GM21786 (cell line): Measurements from ENCODE around the gene KRTAP10-6.
"Not testable (repeated sequence)": the region's sequence is repeated elsewhere in the genome, so short reads cannot be mapped to it uniquely, and the experiment has no call there.

ENCODE experiments used
- ATAC-seq: cut with Tn5 transposase; IDR thresholded peaks from one replicate; pipeline ENCODE4 v1.9.1; 2021; ENCODE audit not compliant: unreplicated experiment

Gene KRTAP10-6

DNA sequence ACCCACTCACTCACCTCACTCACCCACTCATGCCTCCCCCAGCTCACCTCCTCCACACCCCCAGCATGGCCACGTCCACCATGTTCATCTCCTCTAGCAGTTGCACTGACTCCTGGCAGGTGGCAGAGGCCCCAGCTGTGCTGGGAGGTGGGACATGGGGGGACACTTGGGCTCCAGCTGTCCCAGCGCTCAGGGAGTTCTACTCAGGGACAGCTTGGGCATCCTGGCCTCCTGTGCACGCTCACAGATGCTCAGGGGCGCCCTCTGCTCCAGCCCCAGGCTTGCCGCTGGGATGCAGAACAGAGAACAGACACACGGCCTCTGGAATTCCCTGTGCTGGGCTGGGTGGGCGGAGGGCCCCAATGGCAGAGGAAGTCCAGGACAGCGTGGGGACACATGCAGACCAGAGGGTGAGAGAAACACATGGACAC lies 24.8 kb upstream of the KRTAP10-6 start:
- ATAC-seq: no peak

DNA sequence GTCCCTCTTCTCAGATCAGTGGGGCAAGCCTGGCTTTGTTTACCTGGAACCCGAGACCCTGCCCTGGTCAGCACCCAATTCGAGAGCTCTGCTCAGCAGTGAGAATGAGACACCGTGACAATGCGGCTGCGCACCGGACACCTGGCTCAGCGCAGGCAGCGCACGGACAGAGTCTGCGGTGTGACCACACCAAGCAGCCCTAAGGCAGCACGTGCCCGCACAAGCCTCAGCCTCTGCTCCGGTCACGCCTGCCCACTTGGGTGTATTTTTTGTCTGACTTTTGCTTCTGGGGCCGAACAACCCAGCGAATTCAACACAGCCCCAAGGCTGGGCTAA lies 24.3 kb upstream of the KRTAP10-6 start:
- ATAC-seq: no peak

DNA sequence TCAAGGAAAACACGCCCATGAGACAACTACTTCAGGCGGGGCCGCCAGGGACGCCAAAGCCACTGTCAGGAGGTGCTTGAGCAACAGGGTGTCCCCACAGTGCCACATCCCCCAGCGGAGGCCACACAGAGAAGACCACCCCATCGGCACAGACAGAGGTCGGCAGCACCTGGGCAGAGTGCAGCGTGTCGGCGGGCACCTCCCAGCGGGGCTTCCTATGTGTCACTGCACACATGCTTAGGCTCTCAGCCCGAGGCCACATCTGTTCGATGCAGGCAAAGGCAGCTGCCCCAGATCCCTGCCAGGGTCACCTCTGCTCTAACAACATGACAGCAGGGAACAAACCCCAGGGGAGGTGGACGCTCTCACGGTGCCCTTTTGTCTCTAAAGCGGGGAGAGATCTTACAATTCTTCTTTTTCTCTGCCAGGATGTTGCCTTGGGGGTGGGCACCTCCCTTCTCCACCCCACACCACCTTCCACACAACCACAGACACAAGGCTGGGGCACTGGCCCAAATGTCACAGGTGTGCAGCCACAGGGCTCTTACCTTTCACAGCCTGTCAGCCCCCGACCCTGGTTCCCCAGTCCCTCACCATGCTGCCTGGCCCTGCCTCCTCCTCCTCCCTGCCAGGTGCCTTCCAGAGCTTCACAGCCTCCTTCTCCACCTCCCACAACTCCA lies 23.7 kb upstream of the KRTAP10-6 start:
- no peak for ATAC-seq

DNA sequence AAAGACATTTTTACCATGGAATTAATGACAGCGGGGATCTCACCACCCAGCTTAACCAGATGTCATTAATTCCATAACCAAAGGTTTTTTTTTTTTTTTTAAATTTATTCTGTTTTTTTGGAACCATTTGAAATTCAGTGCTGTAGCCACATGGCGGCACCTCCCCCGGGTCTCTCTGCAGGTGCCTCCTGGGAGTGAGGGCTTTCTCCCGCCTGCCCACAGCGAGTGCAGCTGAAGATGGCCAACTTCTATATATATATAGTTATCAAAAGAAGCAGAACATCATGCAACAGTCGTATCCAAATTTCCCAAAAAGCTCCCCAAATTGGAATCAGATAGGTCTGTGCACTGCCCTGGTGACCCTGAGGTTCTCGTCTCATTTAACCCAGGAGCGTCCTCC lies 23.2 kb upstream of the KRTAP10-6 start:
- ATAC-seq: no peak

DNA sequence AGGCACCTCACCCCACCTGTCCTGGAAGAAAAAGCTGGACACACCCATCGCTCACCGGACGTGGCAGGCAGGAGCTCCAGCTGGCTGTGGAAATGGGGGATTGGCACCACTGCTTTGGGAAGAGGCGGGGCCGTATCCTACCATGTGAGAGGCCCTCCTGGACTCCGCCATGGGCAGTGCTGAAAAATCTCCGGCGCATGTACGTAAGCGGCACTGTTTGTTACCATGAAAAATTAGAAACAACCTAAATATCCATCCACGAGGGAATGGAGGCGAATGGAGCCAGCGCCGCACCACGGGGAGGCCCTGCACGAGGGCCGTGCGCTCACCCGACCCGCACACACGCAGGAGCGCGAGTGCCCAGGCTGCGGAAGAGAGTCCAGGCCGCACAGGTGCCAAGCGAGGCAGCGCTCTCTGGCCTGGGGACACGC lies 22.7 kb upstream of the KRTAP10-6 start:
- ATAC-seq: no peak

DNA sequence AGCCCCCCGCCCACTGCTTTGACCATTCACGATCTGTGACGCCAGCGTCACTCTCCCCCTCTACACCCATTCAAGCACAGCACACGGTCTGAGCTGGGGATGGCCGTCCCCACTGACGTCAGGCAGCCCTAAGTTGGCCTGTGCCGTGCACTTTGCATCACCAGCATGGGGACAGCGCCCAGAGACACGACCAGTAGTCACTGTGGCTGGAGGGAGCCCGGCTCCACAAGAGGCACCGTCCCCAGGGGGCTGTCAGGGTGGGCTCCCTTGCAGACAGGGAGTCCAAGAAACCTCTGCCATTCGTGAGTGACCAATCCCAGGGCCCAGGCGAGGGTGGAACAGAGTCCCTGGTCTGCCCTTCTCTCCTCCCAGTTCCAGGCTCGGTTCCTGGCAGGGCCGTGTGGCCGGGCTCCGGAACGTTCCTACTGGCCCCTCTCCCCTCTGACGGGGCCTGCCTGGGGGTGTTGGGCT lies 21.9 kb upstream of the KRTAP10-6 start:
- no peak for ATAC-seq

DNA sequence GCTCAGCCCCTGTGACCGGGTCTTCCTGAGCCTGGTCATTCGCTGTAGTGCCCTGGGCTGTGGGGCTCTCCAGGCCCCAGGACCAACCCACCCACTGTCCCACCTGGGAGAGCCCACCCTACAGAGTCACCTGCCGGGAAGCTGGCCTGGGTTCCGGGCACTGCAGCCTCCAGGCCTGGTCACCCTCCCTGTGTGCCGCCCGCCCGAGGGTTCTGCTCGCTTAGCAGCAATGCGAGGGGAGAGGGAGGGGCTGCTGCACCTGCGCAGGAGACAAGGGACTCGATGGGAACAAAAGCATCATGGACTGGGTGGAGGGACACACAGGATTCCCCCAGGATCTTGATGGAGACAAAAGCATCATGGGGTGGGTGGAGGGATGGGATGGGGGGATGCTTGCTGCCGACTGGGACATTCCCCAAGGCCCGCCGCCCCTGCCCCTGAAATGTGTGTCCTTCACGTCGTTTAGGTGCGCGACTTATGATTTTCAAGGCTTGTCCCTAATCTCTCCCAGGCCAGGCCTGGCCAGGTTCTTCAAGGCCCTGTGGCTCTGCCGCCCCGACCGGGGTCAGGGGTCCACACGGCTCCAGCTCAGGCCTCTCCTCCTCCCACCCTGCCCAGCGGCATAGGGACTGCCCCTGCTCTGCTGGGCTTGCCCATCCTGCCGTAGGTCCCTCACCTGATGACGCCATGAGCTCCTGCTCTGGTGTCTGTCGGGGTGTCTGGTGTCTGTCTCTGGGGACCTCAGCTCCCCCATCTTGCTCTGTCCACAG lies 21.3 kb upstream of the KRTAP10-6 start:
- no peak for ATAC-seq

DNA sequence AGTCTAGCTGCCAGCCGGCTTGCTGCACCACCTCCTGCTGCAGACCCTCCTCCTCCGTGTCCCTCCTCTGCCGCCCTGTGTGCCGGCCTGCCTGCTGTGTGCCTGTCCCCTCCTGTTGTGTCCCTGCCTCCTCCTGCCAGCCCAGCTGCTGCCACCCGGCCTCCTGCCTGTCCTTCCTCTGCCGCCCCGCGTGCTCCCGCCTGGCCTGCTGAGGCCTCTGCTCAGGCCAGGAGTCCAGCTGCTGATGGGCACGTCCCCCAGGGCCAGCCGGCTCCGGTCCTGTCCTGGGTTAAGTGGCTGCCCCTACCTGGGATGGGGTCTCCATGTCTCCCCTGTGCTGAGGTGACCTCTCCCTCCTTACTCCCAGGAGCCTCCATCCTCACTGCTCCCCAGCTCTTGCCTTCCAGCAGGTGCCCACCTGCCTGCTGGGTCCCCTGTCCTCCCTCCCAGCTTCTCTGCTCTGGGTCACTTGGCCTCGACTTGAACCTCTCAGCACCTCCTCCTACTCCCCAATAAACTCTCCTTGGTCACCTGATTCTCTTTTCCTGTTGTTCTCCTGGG lies 20.4 kb upstream of the KRTAP10-6 start:
- no peak for ATAC-seq

DNA sequence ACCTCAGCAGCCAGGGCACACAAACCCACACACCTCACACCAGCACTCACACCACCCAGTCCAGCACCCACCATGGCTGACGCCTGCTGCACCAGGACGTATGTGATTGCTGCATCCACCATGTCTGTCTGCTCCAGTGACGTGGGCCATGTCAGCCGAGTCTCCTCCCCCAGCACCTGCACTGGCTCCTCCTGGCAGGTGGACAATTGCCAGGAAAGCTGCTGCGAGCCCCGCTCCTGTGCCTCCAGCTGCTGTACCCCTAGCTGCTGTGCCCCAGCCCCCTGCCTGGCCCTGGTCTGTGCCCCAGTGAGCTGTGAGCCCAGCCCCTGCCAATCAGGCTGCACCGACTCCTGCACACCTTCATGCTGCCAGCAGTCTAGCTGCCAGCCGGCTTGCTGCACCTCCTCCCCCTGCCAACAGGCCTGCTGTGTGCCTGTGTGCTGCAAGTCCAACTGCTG lies 19.8 kb upstream of the KRTAP10-6 start, which contains the start of gene KRTAP10-8:
KRTAP10-8 (plus strand) TSS at position 51 of the 458 bp plus-strand sequence; CDS start at position 73, 22 bp downstream.
- ATAC-seq: no peak

DNA sequence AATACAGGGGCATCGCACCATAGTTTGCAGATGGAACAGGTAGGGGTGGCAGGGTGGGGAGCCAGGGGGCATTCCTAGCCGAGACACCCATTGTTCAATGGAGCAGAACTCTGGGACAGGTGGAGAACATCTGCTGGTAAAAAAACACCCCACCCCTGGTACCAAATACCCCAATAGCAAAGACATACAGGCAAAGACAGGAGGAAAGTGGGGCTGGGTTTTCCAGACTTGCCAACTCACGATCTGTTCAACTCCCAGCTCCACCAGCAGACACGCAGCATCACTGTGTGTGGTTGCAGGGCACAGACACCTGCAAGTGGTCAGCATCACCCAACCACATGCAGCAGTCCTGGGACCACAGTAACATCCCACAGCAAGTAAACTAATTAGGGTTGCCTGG lies 19.2 kb upstream of the KRTAP10-6 start:
- ATAC-seq: no peak

DNA sequence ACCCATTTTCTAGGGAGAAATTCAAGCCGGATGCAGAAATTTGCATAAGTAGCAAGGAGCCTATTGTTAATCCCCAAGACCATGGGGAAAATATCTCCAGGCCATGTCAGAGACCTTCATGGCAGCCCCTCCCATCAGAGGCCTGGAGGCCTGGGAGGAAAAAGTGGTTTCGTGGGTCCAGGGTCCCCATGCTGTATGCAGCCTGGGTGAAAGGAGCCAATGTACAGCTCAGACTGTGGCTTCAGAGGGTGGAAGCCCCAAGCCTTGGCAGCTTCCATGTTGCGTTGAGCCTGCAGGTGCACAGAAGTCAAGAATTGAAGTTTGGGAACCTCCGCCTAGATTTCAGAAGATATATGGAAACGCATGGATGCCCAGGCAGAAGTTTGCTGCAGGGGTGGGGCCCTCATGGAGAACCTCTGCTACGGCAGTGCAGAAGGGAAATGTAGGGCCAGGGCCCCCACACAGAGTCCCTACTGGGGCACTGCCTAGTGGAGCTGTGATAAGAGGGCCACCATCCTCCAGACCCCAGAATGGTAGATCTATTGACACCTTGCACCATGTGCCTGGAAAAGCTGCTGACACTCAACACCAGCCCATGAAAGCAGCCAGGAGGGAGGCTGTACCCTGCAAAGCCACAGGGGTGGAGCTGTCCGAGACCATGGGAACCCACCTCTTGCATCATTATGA lies 18.0 kb upstream of the KRTAP10-6 start:
- ATAC-seq: not testable (repeated sequence)

DNA sequence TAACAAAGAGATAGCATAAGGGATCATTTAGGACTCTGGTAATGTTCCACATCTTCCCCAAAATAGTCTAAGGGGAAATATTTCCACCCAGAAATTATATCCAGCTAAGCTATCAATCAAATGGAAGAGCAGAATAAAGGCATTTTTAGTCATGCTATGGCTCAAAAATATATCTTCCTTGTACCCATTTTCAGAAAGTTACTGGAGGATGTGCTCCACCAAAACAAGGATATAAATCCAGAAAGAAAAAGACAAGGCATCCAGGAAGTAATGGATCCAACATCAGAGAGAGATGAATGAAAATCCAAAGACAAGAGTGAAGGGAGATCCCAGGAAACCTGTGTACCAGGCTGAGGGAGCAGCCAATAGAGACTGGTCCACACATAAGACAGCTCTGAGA lies 16.9 kb upstream of the KRTAP10-6 start:
- ATAC-seq: no peak

DNA sequence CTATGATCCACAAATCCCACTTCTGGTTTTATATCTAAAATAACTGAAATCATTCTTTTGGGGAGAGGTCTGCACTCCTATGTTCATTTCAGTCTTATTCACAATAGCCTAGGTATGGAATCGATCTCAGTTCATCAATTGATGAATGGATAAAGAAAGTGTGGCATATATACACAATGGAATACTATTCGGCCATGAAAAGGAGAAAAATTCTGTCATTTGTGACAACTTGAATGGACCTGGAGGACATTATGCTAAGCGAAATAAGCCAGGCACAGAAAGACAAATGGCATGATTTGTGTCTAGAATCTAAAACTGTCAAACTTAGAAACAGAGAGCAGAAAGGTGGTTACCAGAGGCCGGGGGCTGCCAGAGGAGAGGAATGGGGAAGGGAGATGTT lies 14.2 kb upstream of the KRTAP10-6 start:
- ATAC-seq: no peak

DNA sequence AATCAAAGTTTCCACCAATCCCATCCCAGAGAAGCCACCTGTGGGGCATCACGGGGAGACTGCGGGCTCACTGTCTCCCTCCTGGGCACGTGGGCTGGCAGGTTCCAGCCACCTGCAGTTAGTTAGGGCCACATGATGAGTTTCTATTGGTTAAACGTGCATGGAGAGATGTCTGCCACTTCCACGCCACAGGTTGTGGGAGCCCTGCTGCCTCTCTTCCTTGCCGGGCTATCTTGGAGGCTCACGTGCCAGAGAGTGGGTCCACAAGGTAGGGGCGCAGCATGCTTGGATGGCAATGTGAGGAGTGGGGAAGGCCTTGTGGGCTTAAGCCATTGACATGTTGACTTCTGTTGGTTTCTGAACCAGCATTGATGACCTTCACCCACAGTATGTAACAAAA lies 11.6 kb upstream of the KRTAP10-6 start:
- no peak for ATAC-seq

DNA sequence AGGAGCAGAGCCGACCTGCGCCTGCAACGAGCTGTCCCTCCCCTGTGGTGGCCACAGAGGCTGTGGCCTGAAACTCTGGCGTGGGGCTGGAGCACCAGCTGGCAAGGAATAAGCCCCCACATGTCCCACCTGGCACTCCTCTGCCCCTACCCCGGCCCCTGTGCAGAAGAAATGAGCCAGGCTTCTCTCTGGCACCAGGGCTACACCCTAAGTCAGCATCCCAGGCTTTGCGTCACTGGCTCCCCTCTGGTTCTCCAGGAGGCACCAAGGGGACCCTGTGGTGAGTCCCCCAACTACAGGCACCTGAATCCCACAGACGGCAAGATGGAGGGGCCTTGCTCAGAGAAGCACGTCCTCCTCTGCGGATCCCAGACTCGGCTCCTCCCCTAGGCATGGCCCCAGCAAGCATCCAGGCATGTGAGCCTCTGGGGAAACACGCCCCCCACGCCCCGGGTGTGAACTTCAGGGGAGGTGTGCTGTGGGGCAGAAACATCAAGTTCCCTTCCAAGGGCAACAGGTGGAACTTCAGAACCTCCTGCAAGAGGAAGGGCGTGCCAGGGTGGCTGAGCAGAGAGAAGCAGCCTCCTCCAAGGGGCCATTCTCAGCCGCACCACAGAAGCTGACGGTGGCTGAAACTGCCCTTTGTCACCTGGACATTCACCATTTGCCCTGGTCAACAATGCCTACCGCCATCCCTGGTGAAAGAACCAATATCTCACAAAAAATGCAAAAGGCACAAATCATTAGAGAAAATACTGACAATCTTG lies 11.0 kb upstream of the KRTAP10-6 start:
- no peak for ATAC-seq

DNA sequence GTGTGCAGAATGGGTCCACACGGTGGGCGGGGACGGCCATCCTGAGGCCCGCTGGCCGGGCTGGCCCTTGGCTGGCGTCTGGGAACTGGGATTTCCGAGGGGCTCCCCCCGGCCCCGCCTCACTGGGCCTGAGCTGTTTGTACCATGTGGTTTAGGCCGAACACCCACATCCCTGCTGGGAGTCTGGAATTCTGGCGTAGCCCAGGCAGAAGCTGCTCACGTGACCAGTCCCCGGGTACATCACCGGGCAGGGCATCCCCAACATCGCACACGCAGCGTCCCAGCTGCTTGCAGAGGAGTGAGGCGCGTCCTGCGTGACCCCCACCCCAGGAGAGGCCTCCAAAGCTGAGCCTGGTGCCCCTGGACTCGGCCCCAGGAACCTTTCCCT lies 10.2 kb upstream of the KRTAP10-6 start:
- no peak for ATAC-seq

DNA sequence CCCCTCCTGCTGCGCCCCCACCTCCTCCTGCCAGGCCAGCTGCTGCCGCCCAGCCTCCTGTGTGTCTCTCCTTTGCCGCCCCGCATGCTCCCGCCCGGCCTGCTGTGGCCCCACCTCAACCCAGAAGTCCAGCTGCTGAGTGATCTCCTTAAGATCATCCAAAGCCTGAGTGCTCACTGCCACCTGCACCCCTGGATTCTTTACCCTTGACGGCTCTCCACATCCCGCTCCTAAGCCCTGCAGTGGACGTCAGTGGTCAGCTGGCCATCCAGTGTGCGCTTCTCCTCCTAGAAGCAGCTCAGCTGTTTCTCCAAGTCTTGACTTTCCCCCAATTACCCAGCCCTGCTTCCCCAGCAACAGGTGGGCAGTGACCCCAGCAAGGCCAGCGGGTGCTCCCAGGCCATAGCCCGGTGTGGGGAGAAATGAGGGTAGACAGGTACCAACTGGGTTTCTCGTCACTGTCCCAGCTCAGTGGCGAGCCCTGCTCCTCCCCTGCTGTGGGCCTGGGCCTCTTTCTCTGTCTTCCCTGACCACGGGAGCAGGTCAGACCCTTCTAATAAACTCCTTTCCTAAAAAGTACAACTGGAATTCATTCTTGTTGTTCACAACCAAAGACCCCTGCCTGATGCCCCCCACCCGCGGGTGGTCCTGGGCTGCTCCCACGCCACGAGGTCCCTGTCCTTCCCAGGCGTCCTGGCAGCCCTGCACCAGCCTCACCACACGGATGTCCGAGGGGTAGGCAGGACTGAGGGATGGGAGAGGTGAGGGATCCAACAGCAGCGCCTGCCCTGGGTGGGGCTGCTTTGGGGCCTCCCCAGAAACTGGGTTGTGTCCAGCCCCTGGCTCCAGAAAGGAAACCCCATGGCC lies 9.5 kb upstream of the KRTAP10-6 start:
- ATAC-seq: no peak

DNA sequence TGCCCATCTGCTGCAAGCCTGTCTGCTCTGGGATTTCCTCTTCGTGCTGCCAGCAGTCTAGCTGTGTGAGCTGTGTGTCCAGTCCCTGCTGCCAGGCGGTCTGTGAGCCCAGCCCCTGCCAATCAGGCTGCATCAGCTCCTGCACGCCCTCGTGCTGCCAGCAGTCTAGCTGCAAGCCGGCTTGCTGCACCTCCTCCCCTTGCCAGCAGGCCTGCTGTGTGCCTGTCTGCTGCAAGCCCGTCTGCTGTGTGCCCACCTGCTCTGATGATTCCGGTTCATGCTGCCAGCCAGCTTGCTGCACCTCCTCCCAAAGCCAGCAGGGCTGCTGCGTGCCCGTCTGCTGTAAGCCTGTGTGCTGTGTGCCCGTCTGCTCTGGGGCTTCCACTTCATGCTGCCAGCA lies 8.8 kb upstream of the KRTAP10-6 start:
- not testable (repeated sequence) for ATAC-seq

DNA sequence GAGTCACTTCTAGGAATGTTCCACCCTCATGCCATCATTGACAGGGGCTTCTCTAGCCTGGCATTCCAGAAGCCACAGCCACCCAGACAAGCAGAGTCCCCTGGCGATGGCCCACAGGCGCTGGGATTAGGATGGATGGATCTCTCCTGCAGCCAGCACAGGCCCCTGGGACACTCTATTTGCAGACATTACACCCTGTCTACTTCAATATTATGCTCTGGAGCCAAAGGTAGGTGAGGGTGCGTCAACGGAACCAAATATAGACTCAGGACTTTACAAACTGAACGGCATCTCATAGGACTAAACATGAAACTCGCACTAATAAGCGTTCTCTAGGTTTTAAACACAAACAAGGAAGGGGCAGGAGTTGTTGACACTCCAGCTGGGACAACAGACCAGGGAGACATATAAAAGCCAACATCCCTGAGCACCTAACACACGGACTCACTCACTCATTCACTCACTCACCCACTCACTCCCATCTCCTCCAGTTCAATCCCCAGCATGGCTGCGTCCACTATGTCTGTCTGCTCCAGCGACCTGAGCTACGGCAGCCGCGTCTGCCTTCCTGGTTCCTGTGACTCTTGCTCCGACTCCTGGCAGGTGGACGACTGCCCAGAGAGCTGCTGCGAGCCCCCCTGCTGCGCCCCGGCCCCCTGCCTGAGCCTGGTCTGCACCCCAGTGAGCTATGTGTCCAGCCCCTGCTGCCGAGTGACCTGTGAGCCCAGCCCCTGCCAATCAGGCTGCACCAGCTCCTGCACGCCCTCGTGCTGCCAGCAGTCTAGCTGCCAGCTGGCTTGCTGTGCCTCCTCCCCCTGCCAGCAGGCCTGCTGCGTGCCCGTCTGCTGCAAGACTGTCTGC lies 8.0 kb upstream of the KRTAP10-6 start, which contains the start of gene KRTAP10-7:
KRTAP10-7 (plus strand) TSS at position 480 of the 861 bp plus-strand sequence; CDS start at position 505, 25 bp downstream.
- ATAC-seq: not testable (repeated sequence)
